Panc1 (cell line): ENCODE data around the gene C1QTNF2. TPM values are rescaled to one million over a fixed set of nuclear protein-coding genes. Genes with fewer than 3 reads are reported as not detected.

Experiments used
- ATAC-seq: fragments of 200-7000 bp; cut with Tn5 transposase; 2 replicates; pipeline ENCODE4 v1.9.1; 2020; ENCODE audit warnings: mild to moderate bottlenecking, moderate library complexity
- BruUV-seq: library from RNA; stranded (reverse); fragments of 400-500 nt; replicated peaks from 2 replicates; lab custom pipeline; 2021; lab: Mats Ljungman, UMichigan
- CTCF ChIA-PET: fragments of 300-600 bp; sonication (Branson Sonifier 250); formaldehyde crosslinking; loops from one replicate; lab custom pipeline; 2022; ENCODE audit warnings: antibody characterized with exemption; lab: Charles Lee
- POLR2A ChIA-PET: fragments of 300-600 bp; sonication (Branson Sonifier 250); formaldehyde crosslinking; loops from one replicate; lab custom pipeline; 2022; ENCODE audit warnings: antibody characterized with exemption; lab: Charles Lee
- DNase-seq: peaks from one replicate; pipeline ENCODE4 v3.0.0-alpha.2; 2010; ENCODE audit warnings: low read depth, low spot score
- H3K27ac ChIP-seq: 2 replicates; pipeline ENCODE4 v1.5.1; 2011; ENCODE audit warnings: mild to moderate bottlenecking, low read length, inconsistent platforms
- H3K27me3 ChIP-seq: fragments of 200-500 bp; sonication (Bioruptor generic); 2 replicates; pipeline ENCODE4 v1.6.0; 2014; ENCODE audit warnings: low read length, inconsistent platforms; ENCODE audit not compliant: control insufficient read depth, insufficient read depth
- H3K36me3 ChIP-seq: fragments of 200-500 bp; sonication (Bioruptor generic); 2 replicates; pipeline ENCODE4 v1.5.1; 2014; ENCODE audit warnings: inconsistent platforms, mild to moderate bottlenecking, low read length, moderate library complexity; ENCODE audit not compliant: control insufficient read depth, insufficient read depth
- H3K4me1 ChIP-seq: 2 replicates; pipeline ENCODE4 v1.5.1; 2011; ENCODE audit warnings: inconsistent platforms, mild to moderate bottlenecking, low read length, moderate library complexity; ENCODE audit not compliant: control insufficient read depth, insufficient read depth
- H3K4me3 ChIP-seq, 2 experiments: 2 replicates each; pipeline ENCODE4 v1.5.1; 2011 to 2012; ENCODE audit warnings: low read depth in 2 of 2, low read length in 2 of 2, mild to moderate bottlenecking in 2 of 2, inconsistent platforms in 1 of 2, moderate library complexity in 1 of 2
- H3K9me3 ChIP-seq: fragments of 200-500 bp; sonication (Bioruptor generic); 2 replicates; pipeline ENCODE4 v1.5.1; 2014; ENCODE audit warnings: low read depth, mild to moderate bottlenecking, inconsistent platforms, low read length, moderate library complexity; ENCODE audit not compliant: control insufficient read depth, insufficient read depth
- CTCF ChIP-seq: fragments of 450-650 bp; IDR thresholded peaks from 2 replicates; pipeline ENCODE4 v1.5.1; 2017; ENCODE audit warnings: mild to moderate bottlenecking
- POLR2AphosphoS5 ChIP-seq: IDR thresholded peaks from 2 replicates; pipeline ENCODE4 v1.6.1; 2012; ENCODE audit warnings: mild to moderate bottlenecking, low read depth, low read length, moderate library complexity
- SIN3A ChIP-seq: IDR thresholded peaks from 2 replicates; pipeline ENCODE4 v1.6.1; 2012; ENCODE audit warnings: low read depth, mild to moderate bottlenecking, low read length, moderate library complexity, borderline replicate concordance; ENCODE audit not compliant: insufficient read depth
- TCF7L2 ChIP-seq: IDR thresholded peaks from 2 replicates; pipeline ENCODE4 v1.6.1; 2011; ENCODE audit warnings: mild to moderate bottlenecking, low read depth, low read length, inconsistent platforms
- in situ Hi-C: cut with HindIII; loops from 2 replicates; pipeline ENCODE4 v1.10.0; 2016; ENCODE audit warnings: low sequenced_read_pairs, low pct_unique_long_range_greater_than_20kb
- intact Hi-C: fragments of 100-400 bp; cut with micrococcal nuclease; formaldehyde crosslinking; loops from one replicate; pipeline ENCODE4 v1.10.0; 2022; ENCODE audit not compliant: unreplicated experiment
- total RNA-seq: library from RNA; stranded (reverse); gene quantifications from one replicate; pipeline ENCODE4 v1.2.1, GENCODE V29; 2021; ENCODE audit not compliant: unreplicated experiment
- TF ChIP-seq, protein P1 (sequence below), 2 experiments: IDR thresholded peaks; 2 replicates each; pipeline ENCODE4 v1.6.1; 2011 to 2012; ENCODE audit warnings: low read depth in 2 of 2, control low read depth in 1 of 2, low read length in 1 of 2, mild to moderate bottlenecking in 1 of 2, moderate library complexity in 1 of 2; ENCODE audit not compliant: insufficient read depth in 1 of 2

The C1QTNF2 gene
- total RNA-seq, 1 experiment from 2014 or later: 0.44 TPM

GRCh38 chr5:160360310-160360709 lies 10.1 kb downstream of the C1QTNF2 start:
- CTCF ChIA-PET: no interaction called here
- DNase-seq: no peak
- in situ Hi-C loops (no loop called here), intact Hi-C loops (no loop called here)
- no peaks in the 10 kb centered on the region for H3K4me1 ChIP-seq
- no peaks in the 10 kb centered on the region for H3K36me3 ChIP-seq
- H3K9me3 ChIP-seq: no peaks in the 10 kb centered on the region
- H3K27ac ChIP-seq: no peak overlapping the region
- BruUV-seq: no TSS peak
- POLR2A ChIA-PET: no interaction called here
- TF ChIP-seq SIN3A (no peak), CTCF (no peak), POLR2AphosphoS5 (no peak), TCF7L2 (no peak)
- TF ChIP-seq, protein P1, sequence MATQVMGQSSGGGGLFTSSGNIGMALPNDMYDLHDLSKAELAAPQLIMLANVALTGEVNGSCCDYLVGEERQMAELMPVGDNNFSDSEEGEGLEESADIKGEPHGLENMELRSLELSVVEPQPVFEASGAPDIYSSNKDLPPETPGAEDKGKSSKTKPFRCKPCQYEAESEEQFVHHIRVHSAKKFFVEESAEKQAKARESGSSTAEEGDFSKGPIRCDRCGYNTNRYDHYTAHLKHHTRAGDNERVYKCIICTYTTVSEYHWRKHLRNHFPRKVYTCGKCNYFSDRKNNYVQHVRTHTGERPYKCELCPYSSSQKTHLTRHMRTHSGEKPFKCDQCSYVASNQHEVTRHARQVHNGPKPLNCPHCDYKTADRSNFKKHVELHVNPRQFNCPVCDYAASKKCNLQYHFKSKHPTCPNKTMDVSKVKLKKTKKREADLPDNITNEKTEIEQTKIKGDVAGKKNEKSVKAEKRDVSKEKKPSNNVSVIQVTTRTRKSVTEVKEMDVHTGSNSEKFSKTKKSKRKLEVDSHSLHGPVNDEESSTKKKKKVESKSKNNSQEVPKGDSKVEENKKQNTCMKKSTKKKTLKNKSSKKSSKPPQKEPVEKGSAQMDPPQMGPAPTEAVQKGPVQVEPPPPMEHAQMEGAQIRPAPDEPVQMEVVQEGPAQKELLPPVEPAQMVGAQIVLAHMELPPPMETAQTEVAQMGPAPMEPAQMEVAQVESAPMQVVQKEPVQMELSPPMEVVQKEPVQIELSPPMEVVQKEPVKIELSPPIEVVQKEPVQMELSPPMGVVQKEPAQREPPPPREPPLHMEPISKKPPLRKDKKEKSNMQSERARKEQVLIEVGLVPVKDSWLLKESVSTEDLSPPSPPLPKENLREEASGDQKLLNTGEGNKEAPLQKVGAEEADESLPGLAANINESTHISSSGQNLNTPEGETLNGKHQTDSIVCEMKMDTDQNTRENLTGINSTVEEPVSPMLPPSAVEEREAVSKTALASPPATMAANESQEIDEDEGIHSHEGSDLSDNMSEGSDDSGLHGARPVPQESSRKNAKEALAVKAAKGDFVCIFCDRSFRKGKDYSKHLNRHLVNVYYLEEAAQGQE (IDR thresholded peaks at IDR 0.05; ENCODE audit: insufficient read depth in 1 of 2, low read depth in 2 of 2, low read length in 1 of 2): no peak
- H3K27me3 ChIP-seq: no peaks in the 10 kb centered on the region
- H3K4me3 ChIP-seq: no peak overlapping the region
- no peak for ATAC-seq

DNA sequence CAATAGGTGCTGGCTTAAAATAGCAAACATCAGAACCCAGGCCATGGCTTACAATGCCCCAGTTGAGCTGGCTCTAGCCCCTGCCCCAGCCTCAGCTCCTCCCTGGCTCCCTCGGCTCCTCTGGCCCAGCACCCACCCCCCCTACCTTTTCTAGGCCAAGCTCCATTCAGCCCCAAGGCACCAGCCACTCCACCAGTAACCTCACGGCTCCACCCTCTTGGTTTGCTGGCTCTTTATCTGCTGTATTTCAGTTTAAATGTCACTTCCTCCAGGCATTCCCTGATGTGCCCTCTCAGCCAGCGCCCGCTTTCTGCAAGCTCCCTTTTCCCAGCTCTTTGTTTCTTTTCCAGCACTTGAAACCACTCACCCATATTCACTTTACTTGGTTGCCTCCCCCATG lies 10.6 kb downstream of the C1QTNF2 start:
- H3K4me1 ChIP-seq: no peaks in the 10 kb centered on the region
- DNase-seq (no peak), ATAC-seq (no peak)
- no peaks in the 10 kb centered on the region for H3K9me3 ChIP-seq
- ChIA-PET CTCF (no interaction called here), POLR2A (no interaction called here)
- intact Hi-C loops: no loop called here
- no peak overlapping the region for H3K4me3 ChIP-seq
- TF ChIP-seq CTCF: no peak
- TF ChIP-seq, protein P1 (IDR thresholded peaks at IDR 0.05; ENCODE audit: insufficient read depth in 1 of 2, low read depth in 2 of 2, low read length in 1 of 2): no peak
- no peak for TF ChIP-seq POLR2AphosphoS5
- TF ChIP-seq TCF7L2: no peak
- TF ChIP-seq SIN3A: no peak
- H3K27me3 ChIP-seq: no peaks in the 10 kb centered on the region
- H3K36me3 ChIP-seq: no peaks in the 10 kb centered on the region
- in situ Hi-C loops: loop anchor here (10.0 kb wide), 1 partner anchor 175 kb away; no protein-coding TSS in a partner anchor
- BruUV-seq: no TSS peak
- no peak overlapping the region for H3K27ac ChIP-seq
